ENCODE results near the gene TSKU. TPM values are rescaled to one million over a fixed set of nuclear protein-coding genes. Genes with fewer than 3 reads are reported as not detected.

TSKU gene
- total and polyA plus RNA-seq, 2 experiments from 2014 or later = 61.9 to 81.9 TPM

- H3K4me2 ChIP-seq = no peak overlapping the region
These were observed 8.7 kb downstream of the TSKU start for GRCh38 chr11:76791861-76792260.

DNA sequence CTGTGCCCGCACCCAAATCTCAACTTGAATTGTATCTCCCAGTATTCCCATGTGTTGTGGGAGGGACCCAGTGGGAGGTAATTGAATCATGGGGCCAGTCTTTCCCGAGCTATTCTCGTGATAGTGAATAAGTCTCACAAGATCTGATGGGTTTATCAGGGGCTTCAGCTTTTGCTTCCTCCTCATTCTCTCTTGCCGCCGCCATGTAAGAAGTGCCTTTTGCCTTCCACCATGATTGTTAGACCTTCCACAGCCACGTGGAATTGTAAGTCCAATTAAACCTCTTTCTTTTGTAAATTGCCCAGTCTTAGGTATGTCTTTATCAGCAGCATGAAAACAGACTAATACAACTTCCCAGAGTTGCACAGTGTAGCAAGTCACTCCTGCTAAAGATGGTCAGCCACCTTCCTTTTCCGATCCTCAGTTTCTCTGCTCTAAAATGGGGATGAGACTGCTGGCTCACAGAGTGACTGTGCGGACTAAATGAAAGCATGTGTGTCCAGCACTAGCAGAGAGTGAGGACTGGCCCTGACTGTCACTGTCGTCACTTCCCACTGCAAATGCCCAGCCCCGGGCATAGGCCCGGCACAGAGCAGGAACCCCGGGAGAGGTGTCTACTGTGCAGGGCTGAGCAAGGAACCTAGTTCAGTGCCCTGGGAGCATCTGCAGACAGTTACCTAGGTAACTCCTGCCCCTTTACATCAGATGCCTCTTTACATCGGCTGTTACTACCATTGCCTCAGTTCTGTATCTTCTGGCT lies 9.5 kb downstream of the TSKU start:
- peak overlapping the region; percentile 77 for H3K27ac ChIP-seq
- H2AFZ ChIP-seq = no peak overlapping the region
- peak overlapping the region; percentile 67 for H3K4me2 ChIP-seq
- peaks cover 97% of the 10 kb centered on the region for H3K79me2 ChIP-seq
- no peaks in the 10 kb centered on the region for H3K36me3 ChIP-seq (replicated peaks; ENCODE audit: insufficient read depth, low read depth)
- no peak overlapping the region for H3K4me3 ChIP-seq
- no peak for DNase-seq (ENCODE audit: low spot score)
- TF ChIP-seq, protein P1, sequence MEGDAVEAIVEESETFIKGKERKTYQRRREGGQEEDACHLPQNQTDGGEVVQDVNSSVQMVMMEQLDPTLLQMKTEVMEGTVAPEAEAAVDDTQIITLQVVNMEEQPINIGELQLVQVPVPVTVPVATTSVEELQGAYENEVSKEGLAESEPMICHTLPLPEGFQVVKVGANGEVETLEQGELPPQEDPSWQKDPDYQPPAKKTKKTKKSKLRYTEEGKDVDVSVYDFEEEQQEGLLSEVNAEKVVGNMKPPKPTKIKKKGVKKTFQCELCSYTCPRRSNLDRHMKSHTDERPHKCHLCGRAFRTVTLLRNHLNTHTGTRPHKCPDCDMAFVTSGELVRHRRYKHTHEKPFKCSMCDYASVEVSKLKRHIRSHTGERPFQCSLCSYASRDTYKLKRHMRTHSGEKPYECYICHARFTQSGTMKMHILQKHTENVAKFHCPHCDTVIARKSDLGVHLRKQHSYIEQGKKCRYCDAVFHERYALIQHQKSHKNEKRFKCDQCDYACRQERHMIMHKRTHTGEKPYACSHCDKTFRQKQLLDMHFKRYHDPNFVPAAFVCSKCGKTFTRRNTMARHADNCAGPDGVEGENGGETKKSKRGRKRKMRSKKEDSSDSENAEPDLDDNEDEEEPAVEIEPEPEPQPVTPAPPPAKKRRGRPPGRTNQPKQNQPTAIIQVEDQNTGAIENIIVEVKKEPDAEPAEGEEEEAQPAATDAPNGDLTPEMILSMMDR (IDR thresholded peaks at IDR 0.05; ENCODE audit: poor library complexity) = no peak
- no peak for TF ChIP-seq EZH2phosphoT487 (IDR thresholded peaks at IDR 0.05; ENCODE audit: low read depth, severe bottlenecking, unreplicated experiment)
- no peaks in the 10 kb centered on the region for H3K9me3 ChIP-seq (ENCODE audit: low read depth)
- 89% methylated on average over 13 of the region's 13 CpGs for WGBS (ENCODE audit: low lambda C conversion rate, missing lambda C conversion rate)
- peaks cover 55% of the 10 kb centered on the region for H3K4me1 ChIP-seq (ENCODE audit: insufficient read depth)
- H4K20me1 ChIP-seq (ENCODE audit: insufficient read depth, poor library complexity, severe bottlenecking) = peaks cover 47% of the 10 kb centered on the region
- H3K27me3 ChIP-seq = no peaks in the 10 kb centered on the region
- H3K9me2 ChIP-seq (replicated peaks; ENCODE audit: insufficient read depth) = no peaks in the 10 kb centered on the region

More at GRCh38 chr11:76791861-76792260, 8.7 kb downstream of the TSKU start:
- 77% methylated on average over 6 of the region's 6 CpGs for WGBS (ENCODE audit: low lambda C conversion rate, missing lambda C conversion rate)
- TF ChIP-seq EZH2phosphoT487 (IDR thresholded peaks at IDR 0.05; ENCODE audit: low read depth, severe bottlenecking, unreplicated experiment) = no peak
- H3K79me2 ChIP-seq = peaks cover 100% of the 10 kb centered on the region
- H3K27me3 ChIP-seq = no peaks in the 10 kb centered on the region
- no peak for DNase-seq (ENCODE audit: low spot score)
- H3K27ac ChIP-seq = peak overlapping the region; percentile 60
- H4K20me1 ChIP-seq (ENCODE audit: insufficient read depth, poor library complexity, severe bottlenecking) = peaks cover 53% of the 10 kb centered on the region
- no peak overlapping the region for H3K4me3 ChIP-seq
- H3K9me3 ChIP-seq (ENCODE audit: low read depth) = no peaks in the 10 kb centered on the region
- no peaks in the 10 kb centered on the region for H3K36me3 ChIP-seq (replicated peaks; ENCODE audit: insufficient read depth, low read depth)
- no peaks in the 10 kb centered on the region for H3K9me2 ChIP-seq (replicated peaks; ENCODE audit: insufficient read depth)
- no peak overlapping the region for H2AFZ ChIP-seq
- peaks cover 62% of the 10 kb centered on the region for H3K4me1 ChIP-seq (ENCODE audit: insufficient read depth)

DNA sequence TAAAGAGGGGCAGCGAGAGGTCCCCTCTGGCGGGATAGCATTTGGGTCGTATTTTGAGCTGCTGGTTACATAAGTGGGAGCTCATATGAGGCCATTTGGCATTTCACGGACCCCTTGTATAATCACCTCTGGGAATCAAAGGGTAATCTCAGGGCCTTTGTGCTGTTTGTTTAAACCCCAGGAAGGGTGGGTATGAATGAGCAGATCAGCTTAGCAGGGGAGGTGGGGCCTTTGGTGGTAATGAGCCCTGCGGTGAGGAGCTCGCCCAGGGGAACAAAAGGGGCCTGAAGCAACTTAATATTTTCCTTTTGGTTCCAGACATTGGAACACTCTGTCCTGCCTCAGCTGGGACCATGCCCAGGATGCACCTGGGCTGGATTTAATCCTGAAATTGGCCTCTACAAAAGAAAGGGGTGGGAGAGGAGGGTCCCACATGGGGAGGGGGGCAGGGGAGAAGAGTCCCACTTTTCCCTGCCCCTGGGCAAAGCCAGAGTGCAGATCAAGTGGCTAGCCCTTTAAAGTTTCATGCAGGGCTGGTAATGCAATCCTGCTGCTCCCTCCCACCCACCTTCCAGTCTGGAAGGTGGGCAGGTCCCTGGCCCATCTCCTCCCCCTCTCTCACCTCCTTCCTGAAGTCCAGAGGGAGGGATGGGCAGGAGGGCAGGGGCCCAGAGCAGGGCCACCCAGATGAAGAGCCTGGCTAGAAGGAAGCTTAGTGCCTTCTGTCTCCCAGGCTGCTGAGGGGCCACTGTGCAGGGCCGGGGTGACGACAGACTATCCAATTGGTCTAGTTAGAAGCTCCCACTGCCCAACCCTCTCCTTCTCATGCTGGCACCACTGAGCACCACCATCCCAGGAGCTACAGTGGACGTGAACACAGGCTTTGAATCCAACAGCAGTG lies 10.5 kb downstream of the TSKU start:
- H3K27me3 ChIP-seq = no peaks in the 10 kb centered on the region
- H4K20me1 ChIP-seq (ENCODE audit: insufficient read depth, poor library complexity, severe bottlenecking) = peaks cover 45% of the 10 kb centered on the region
- H3K9me3 ChIP-seq (ENCODE audit: low read depth) = no peaks in the 10 kb centered on the region
- peaks cover 89% of the 10 kb centered on the region for H3K79me2 ChIP-seq
- H3K36me3 ChIP-seq (replicated peaks; ENCODE audit: insufficient read depth, low read depth) = no peaks in the 10 kb centered on the region
- H3K9me2 ChIP-seq (replicated peaks; ENCODE audit: insufficient read depth) = no peaks in the 10 kb centered on the region
- H3K4me2 ChIP-seq = peak overlapping the region; percentile 67
- H2AFZ ChIP-seq = no peak overlapping the region
- no peak for TF ChIP-seq EZH2 (IDR thresholded peaks at IDR 0.05; ENCODE audit: borderline replicate concordance)
- TF ChIP-seq, protein P1 (IDR thresholded peaks at IDR 0.05; ENCODE audit: poor library complexity) = no peak
- no peak for TF ChIP-seq EZH2phosphoT487 (IDR thresholded peaks at IDR 0.05; ENCODE audit: low read depth, severe bottlenecking, unreplicated experiment)
- H3K4me1 ChIP-seq (ENCODE audit: insufficient read depth) = peaks cover 46% of the 10 kb centered on the region
- DNase-seq (ENCODE audit: low spot score) = peak; percentile 35
- 31% methylated on average over 9 of the region's 9 CpGs for WGBS (ENCODE audit: low lambda C conversion rate, missing lambda C conversion rate)
- peak overlapping the region; percentile 77 for H3K27ac ChIP-seq
- H3K4me3 ChIP-seq = no peak overlapping the region

Data from hepatocyte (in vitro differentiated cells).